Osteoblast (primary cell): Measurements from ENCODE around the gene SAMD10. TPM values are rescaled to one million over a fixed set of nuclear protein-coding genes. Genes with fewer than 3 reads are reported as not detected.

ENCODE experiments used
- DNase-seq: peaks from one replicate; pipeline ENCODE4 v3.0.0; 2011; ENCODE audit warnings: low spot score, mixed read lengths; ENCODE audit not compliant: insufficient read length; ENCODE audit errors: missing footprints
- H2AFZ ChIP-seq: 2 replicates; pipeline ENCODE4 v1.6.0; 2011; ENCODE audit warnings: mild to moderate bottlenecking, low read length
- H3K27ac ChIP-seq: 2 replicates; pipeline ENCODE4 v1.5.1; 2011; ENCODE audit warnings: mild to moderate bottlenecking, low read depth, low read length, moderate library complexity
- H3K27me3 ChIP-seq: 2 replicates; pipeline ENCODE4 v1.6.0; 2012; ENCODE audit warnings: mild to moderate bottlenecking, control low read depth, inconsistent platforms, low read length, moderate library complexity; ENCODE audit not compliant: insufficient read depth
- H3K36me3 ChIP-seq: 2 replicates; pipeline ENCODE4 v1.5.1; 2011; ENCODE audit warnings: mild to moderate bottlenecking, low read length, control low read depth, moderate library complexity; ENCODE audit not compliant: insufficient read depth
- H3K4me1 ChIP-seq: 2 replicates; pipeline ENCODE4 v1.5.1; 2011; ENCODE audit warnings: mild to moderate bottlenecking, low read length, control low read depth, moderate library complexity; ENCODE audit not compliant: insufficient read depth
- H3K4me2 ChIP-seq: 2 replicates; pipeline ENCODE4 v1.6.0; 2011; ENCODE audit warnings: mild to moderate bottlenecking, low read length; ENCODE audit not compliant: insufficient read depth
- H3K4me3 ChIP-seq: fragments of 200-600 bp; sonication (generic); 3 replicates; pipeline ENCODE4 v1.5.1; 2012; ENCODE audit warnings: mild to moderate bottlenecking, low read length, inconsistent platforms; ENCODE audit not compliant: insufficient read depth
- H3K79me2 ChIP-seq: 2 replicates; pipeline ENCODE4 v1.6.0; 2012; ENCODE audit warnings: mild to moderate bottlenecking, low read length, control low read depth, inconsistent platforms; ENCODE audit not compliant: insufficient read depth
- H3K9me3 ChIP-seq: 2 replicates; pipeline ENCODE4 v1.5.1; 2011; ENCODE audit warnings: low read depth, low read length, control low read depth
- H4K20me1 ChIP-seq: 2 replicates; pipeline ENCODE4 v1.6.0; 2012; ENCODE audit warnings: mild to moderate bottlenecking, low read length, control low read depth; ENCODE audit not compliant: insufficient read depth
- CTCF ChIP-seq: IDR thresholded peaks from 2 replicates; pipeline ENCODE4 v1.5.1; 2011; ENCODE audit warnings: mild to moderate bottlenecking, low read depth, low read length, moderate library complexity; ENCODE audit errors: extremely low read depth
- total RNA-seq: library from RNA; depleted of rRNA; stranded (reverse); fragments of >200 nt; gene quantifications from 2 replicates; pipeline ENCODE4 v1.2.3, GENCODE V29; 2012

SAMD10 gene
- total RNA-seq, 1 donor = 1.4 TPM

GRCh38 chr20:64025101-64025825, 45.8 kb upstream of the SAMD10 start:
- no peaks in the 10 kb centered on the region for H3K9me3 ChIP-seq
- H3K36me3 ChIP-seq = peaks cover 65% of the 10 kb centered on the region

GRCh38 chr20:64024141-64024990, 44.9 kb upstream of the SAMD10 start:
- Histone ChIP-seq H3K9me3 (no peaks in the 10 kb centered on the region), H3K36me3 (peaks cover 64% of the 10 kb centered on the region)
- no peak for TF ChIP-seq CTCF

More at GRCh38 chr20:64025101-64025825, 45.8 kb upstream of the SAMD10 start:
- Histone ChIP-seq H3K4me1 (no peaks in the 10 kb centered on the region), H3K27ac (no peak overlapping the region), H2AFZ (no peak overlapping the region), H3K4me3 (no peak overlapping the region), H3K4me2 (no peak overlapping the region), H3K27me3 (no peaks in the 10 kb centered on the region), H4K20me1 (peaks cover 28% of the 10 kb centered on the region), H3K79me2 (peaks cover 2% of the 10 kb centered on the region)
- DNase-seq = peak; percentile 80
- TF ChIP-seq CTCF = no peak

GRCh38 chr20:64023361-64024140, 44.1 kb upstream of the SAMD10 start:
- Histone ChIP-seq H2AFZ (no peak overlapping the region), H3K27ac (no peak overlapping the region), H4K20me1 (peaks cover 22% of the 10 kb centered on the region), H3K4me1 (no peaks in the 10 kb centered on the region), H3K79me2 (peaks cover 2% of the 10 kb centered on the region), H3K27me3 (no peaks in the 10 kb centered on the region), H3K36me3 (peaks cover 64% of the 10 kb centered on the region), H3K4me2 (no peak overlapping the region), H3K9me3 (no peaks in the 10 kb centered on the region), H3K4me3 (no peak overlapping the region)
- DNase-seq = peak; percentile 22
- no peak for TF ChIP-seq CTCF

More at GRCh38 chr20:64024141-64024990, 44.9 kb upstream of the SAMD10 start:
- peaks cover 2% of the 10 kb centered on the region for H3K79me2 ChIP-seq
- no peaks in the 10 kb centered on the region for H3K27me3 ChIP-seq
- H4K20me1 ChIP-seq = peaks cover 22% of the 10 kb centered on the region
- no peaks in the 10 kb centered on the region for H3K4me1 ChIP-seq
- DNase-seq = peak; percentile 81
- H3K4me2 ChIP-seq = no peak overlapping the region
- H2AFZ ChIP-seq = no peak overlapping the region
- H3K27ac ChIP-seq = no peak overlapping the region
- H3K4me3 ChIP-seq = no peak overlapping the region
